SH-SY5Y (cell line): Measurements from ENCODE around the gene POLDIP2.

ENCODE experiments used
- GATA2 ChIP-seq: IDR thresholded peaks from 2 replicates; pipeline ENCODE4 v1.6.1; 2011; ENCODE audit warnings: mild to moderate bottlenecking, low read depth, low read length
- GATA3 ChIP-seq: IDR thresholded peaks from 2 replicates; pipeline ENCODE4 v1.6.1; 2011; ENCODE audit warnings: low read depth, mild to moderate bottlenecking, low read length, moderate library complexity

GRCh38 chr17:28342313-28342712 is 15.0 kb downstream of the POLDIP2 start:
- TF ChIP-seq GATA2 (no peak), GATA3 (no peak)
